ENCODE results near the gene CAMSAP1.

CAMSAP1 gene

GRCh38 chr9:135791431-135792267 is 115.7 kb downstream of the CAMSAP1 start:
- no peak for TF ChIP-seq GLIS3 (CRISPR knock-in tag; IDR thresholded peaks at IDR 0.05)
- TF ChIP-seq CSDC2 (CRISPR knock-in tag; IDR thresholded peaks at IDR 0.05) = no peak
- TF ChIP-seq CSRNP3 (CRISPR knock-in tag; IDR thresholded peaks at IDR 0.05) = no peak
- no peak for TF ChIP-seq TSHZ2 (CRISPR knock-in tag; IDR thresholded peaks at IDR 0.05)
- TF ChIP-seq OSR1 (CRISPR knock-in tag; IDR thresholded peaks at IDR 0.05) = no peak
- no peak for ATAC-seq

DNA sequence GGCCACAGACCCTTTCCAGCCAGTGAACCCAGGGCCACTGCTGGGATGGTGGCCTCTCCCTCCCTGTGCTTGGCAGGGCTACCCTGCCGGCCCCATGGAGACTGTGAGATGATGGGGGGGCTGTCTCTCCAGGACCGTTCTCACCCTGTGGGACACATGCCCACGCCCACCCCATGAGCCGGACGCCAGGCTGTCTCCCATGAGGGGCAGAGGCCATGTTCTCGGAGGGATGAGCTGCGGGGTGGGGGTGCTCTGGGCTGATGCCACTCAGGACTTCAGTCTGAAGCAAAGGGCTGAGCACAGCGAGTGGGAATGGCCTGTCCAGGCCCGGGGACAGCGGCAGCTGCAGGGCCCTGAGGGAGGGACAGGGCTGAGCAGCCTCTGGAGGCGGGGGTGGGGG is 116.5 kb downstream of the CAMSAP1 start:
- ATAC-seq = no peak
- TF ChIP-seq CREB5 (CRISPR knock-in tag; IDR thresholded peaks at IDR 0.05; ENCODE audit: low read depth) (no peak), BACH2 (CRISPR knock-in tag; IDR thresholded peaks at IDR 0.05; ENCODE audit: borderline replicate concordance) (no peak), ZFP30 (CRISPR knock-in tag; IDR thresholded peaks at IDR 0.05) (no peak), ZFP3 (CRISPR knock-in tag; IDR thresholded peaks at IDR 0.05) (no peak), POU6F1 (CRISPR knock-in tag; IDR thresholded peaks at IDR 0.05; ENCODE audit: borderline replicate concordance, low read depth) (no peak), OSR1 (CRISPR knock-in tag; IDR thresholded peaks at IDR 0.05) (no peak), RARB (CRISPR knock-in tag; IDR thresholded peaks at IDR 0.05) (no peak), ARNTL (CRISPR knock-in tag; IDR thresholded peaks at IDR 0.05; ENCODE audit: borderline replicate concordance, low read depth) (no peak), SNAI2 (CRISPR knock-in tag; IDR thresholded peaks at IDR 0.05) (no peak), ZNF565 (CRISPR knock-in tag; conservative IDR thresholded peaks at IDR 0.05; ENCODE audit: low read depth) (no peak), PATZ1 (CRISPR knock-in tag; IDR thresholded peaks at IDR 0.05; ENCODE audit: borderline replicate concordance) (no peak), TSHZ2 (CRISPR knock-in tag; IDR thresholded peaks at IDR 0.05) (no peak), CSDC2 (CRISPR knock-in tag; IDR thresholded peaks at IDR 0.05) (no peak), PPARA (CRISPR knock-in tag; IDR thresholded peaks at IDR 0.05; ENCODE audit: borderline replicate concordance) (no peak)

Measured in SK-N-SH treated with all-trans-retinoic acid at 6 μM for 48 hours (cell line).